Left renal cortex interstitium (tissue), 4 donors: ENCODE results near the gene MAP2K2. TPM values are rescaled to one million over a fixed set of nuclear protein-coding genes. Genes with fewer than 3 reads are reported as not detected.
A peak's percentile ranks its signal among the peaks of the same experiment; 100 is the strongest.

Source experiments
- DNase-seq, 4 donors: peaks; one replicate each; pipeline ENCODE4 v3.0.0-alpha.2; 2013; ENCODE audit warnings: low read depth in 4 of 4, low spot score in 2 of 4, missing footprints in 1 of 4
- polyA plus RNA-seq, 4 donors: library from polyadenylated mRNA; unstranded; fragments of 120-200 nt; gene quantifications; one replicate each; pipeline ENCODE4 v1.2.1, GENCODE V29; 2013; ENCODE audit not compliant: insufficient read length in 4 of 4

MAP2K2 gene
- polyA plus RNA-seq, 4 donors: 81.9 to 151 (median 130) TPM

- no peak for DNase-seq
Observed at GRCh38 chr19:4100647-4101495, 23.1 kb downstream of the MAP2K2 start.

GRCh38 chr19:4099041-4099764, 24.7 kb downstream of the MAP2K2 start:
- no peak for DNase-seq

DNA sequence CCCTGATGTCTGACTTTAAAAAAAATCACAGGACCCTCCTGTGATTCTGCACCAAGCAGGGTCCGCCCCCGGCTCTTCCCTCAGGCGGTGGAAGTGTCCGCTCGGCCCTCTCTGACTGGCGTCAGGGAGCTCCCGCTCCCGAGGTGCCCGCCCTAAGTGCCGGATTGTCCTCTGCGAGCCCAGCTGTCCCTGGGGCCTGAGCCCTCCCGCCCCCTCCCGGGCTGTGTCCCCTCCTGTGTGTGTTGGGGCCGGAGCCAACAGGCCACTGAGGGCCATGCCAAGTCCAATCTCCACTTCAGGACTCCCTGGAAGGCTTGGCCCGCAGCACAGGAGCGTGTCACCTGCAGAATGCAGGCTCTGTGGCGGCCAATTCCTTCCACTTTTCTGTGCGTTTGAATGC, 25.4 kb downstream of the MAP2K2 start:
- DNase-seq: no peak

- DNase-seq: no peak
Observed at GRCh38 chr19:4097501-4097900, 26.4 kb downstream of the MAP2K2 start.

DNA sequence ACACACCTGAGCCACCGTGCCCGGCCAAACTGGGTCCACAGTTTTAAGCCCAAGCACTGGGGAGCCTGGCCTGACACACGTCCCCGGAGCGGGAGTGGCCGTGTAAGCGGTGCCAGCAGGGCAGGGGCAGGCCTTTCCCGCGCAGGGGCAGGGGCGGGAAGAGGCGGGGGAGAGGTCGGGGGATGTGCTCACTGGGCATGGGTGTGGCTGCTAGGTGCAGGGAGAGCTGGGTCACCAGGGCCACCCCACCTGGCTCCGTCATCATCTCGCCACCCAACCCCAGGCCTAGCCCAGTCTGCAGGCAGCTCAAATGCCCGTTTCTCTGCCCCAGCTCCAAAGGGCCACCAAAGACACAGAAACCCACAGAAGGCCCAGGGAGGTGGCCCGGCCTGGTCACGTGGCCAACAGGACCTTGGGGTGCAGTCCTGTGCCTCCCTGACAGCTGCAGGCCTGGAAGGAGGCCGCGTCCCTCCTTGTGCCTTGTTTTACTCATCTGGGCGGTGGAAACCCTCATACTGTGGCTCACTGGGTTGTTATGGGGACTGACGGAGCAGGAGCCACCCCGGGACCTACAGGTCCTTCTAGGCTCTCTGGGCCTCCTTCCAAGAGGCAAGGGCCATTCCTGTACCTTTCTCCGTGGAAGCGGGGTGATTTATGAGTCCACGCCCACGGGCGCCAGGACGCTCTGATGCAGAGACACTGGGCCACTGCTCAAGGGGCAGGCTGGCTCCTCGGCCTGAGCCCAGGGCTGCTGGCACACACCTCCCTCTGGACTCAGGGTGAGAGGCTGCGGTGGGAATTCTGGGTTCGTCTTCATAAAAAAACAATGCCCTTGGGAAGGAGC, 27.7 kb downstream of the MAP2K2 start:
- no peak for DNase-seq

GRCh38 chr19:4095488-4095844, 28.5 kb downstream of the MAP2K2 start:
- DNase-seq: no peak

DNA sequence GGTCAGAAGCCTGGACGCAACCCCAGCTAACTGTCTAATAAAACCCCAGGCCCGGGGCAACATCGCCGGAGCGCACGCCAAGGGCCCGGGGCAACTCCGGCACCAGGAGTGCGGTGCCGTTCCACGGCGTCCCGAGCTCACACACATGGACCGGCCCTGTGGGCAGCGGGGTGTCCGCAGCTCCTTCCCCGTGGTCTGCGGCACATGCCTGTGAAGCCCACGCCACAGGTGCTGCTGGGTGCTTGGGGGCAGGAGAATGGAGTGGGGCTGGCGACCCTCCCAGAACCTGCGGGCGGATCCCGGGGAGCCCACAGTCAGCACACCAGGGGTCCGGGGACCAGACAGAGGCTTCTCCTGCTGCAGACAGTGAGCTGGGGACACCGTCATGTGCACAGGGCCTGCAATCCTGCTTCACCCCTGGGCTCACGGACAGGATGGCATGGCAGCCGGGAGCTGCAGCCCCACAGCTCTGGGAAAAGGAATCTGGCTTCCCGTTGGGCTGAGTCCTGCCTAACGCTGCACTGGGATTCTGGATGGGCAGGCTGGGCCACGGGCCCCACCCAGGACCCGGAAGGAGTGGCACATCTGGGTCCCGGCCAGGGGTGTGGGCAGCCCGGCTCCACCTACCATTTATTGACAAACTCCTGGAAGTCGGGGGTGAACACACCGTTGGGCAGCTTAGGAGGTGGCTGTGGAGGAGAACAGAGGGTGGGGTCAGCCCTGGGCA, 29.0 kb downstream of the MAP2K2 start:
- no peak for DNase-seq

- DNase-seq: no peak
Observed at GRCh38 chr19:4094291-4094690, 29.6 kb downstream of the MAP2K2 start.

DNA sequence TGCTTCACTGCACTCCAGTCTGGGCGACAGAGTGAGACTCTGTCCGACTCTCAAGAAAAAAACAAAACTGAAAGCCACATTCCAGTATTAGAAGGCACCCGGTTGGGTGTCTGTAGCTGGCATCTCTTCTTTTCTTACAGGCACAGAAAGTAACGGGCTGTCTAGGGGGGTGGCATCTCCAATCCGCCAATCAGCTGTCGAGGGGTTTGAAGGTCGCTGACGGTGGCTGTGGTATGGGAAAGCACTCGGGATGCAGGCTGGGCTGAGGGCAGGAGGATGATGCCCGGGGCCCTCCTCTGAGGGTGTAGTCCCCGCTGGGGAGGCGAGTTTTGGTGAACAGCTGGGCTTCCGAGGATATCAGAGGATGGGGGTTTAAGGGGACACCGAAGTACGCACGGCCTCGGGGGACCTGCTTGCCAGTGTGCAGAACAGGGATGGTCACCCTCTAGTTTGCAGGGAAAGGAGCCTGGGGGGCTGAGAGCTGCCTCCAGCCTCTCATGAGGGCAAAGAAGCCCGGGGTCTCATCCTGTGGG, 30.2 kb downstream of the MAP2K2 start:
- no peak for DNase-seq

DNA sequence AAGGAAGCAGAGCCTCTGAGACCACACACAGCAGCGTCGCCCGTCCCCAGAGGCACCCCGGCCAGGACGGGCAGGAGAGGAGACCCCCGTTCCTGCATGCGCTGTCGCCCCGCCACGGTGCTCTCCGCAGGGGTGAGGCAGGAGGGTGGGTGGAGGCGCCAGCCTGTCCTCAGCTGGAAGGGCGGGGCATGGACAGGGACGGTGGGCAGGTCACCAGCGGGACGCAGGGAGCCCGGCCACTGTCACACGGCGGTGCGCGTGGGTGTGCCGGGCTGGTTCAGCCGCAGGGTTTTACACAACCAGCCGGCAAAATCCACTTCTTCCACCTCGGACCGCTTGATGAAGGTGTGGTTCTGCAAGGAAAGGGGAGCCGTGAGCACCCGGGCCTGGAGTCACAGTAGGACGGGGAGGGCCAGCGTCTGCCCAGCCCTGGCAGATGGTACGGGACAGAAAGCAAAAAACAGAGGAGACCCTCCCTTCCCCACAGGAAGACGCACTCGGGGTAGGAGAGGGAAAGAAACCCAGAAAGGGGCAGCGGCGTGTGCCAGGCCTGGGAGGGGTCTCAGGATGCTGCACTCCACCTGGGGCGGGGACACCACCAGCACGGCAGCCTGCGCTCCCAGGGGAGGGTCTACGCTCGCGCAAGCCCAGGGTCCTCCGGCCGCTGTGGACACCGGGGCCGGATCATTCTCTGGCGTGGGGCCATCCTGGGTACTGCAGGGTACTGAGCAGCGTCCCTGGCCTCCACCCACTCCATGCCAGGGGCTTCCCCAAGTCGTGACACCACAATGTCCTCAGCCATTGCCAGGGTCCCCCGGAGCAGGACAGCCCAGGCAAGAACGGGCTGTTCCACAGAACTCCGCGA, 33.3 kb downstream of the MAP2K2 start:
- DNase-seq: no peak

DNA sequence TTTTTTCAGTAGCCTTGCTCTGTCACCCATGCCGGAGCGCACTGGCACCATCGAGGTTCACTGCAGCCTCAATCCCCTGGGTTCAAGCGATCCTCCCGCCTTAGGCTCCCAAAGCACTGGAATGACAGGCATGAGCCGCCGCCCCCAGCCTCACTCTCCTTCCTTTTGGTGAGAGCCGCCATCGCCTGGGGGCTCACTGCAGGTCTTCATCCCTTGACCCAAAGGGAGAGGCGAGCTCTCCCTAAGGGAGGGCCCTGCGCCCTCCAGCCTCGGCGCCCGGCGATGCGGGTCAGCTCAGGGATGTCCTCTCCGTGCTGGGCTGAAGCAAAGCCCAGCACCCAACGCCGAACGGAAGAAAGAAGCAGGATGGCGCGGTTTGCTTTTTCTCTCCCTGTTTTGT, 34.0 kb downstream of the MAP2K2 start:
- no peak for DNase-seq

DNA sequence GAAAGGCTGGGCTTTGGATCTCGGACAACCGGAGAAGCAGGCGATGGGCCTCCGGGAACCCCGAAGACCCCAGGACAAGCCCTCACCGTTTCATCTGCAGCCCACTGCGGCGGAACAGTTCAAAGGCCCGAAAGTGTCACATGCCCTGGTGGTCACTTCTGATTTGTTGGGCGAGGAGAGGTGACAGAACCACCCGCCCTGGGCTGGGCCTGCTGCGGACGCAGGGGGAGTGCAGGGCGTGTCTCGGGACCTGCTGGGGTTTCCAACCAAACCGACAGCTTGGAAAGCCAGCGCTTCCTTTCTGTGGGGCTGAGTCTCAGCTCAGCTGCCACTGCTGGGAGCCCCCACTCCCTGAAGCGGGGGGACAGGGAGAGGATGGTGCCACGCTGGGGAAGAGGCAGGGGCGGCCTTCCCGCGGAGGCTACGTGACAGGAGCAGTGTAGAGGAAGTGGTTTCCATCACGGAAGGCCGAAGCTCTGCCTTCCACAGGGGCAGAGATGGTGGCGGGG, 34.5 kb downstream of the MAP2K2 start:
- no peak for DNase-seq

DNA sequence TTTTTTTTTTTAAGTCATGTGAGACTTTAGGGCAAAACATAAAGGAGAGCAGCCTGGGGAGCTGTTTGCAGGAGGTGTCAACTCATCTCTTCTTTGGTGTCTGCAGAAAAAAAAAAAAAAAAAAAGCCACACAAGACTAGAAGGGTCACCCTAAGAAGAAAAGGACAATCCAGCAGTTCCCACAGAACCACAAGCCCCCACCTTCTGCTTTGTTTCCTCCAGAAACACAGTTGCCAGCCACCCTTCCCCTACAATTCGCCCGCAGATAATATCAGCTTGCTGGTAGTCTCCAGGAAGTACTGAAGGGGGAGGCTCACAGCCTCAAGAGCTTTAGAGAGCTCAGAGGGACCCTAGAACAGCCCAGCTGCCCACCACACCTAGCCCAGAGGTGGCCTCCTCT, 34.9 kb downstream of the MAP2K2 start:
- no peak for DNase-seq

- DNase-seq: no peak
Observed at GRCh38 chr19:4087787-4088679, 35.9 kb downstream of the MAP2K2 start.

GRCh38 chr19:4086411-4086867, 37.5 kb downstream of the MAP2K2 start:
- no peak for DNase-seq

DNA sequence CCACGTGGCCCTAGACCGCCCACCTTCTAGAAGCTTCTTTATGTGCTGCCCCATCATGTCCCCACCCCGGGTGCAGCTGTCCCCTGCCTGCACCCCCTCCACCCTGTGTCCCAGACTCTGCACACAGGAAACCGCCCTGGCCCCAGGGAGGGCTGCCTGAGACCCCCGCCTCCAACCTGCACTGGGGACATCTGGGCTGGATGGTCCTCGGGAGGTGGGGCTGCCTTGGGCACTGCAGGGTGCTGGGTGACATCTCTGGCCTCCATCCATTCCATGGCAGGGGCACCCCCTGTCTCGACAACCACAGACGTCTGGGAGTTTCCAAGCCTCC, 39.4 kb downstream of the MAP2K2 start:
- DNase-seq: no peak

DNA sequence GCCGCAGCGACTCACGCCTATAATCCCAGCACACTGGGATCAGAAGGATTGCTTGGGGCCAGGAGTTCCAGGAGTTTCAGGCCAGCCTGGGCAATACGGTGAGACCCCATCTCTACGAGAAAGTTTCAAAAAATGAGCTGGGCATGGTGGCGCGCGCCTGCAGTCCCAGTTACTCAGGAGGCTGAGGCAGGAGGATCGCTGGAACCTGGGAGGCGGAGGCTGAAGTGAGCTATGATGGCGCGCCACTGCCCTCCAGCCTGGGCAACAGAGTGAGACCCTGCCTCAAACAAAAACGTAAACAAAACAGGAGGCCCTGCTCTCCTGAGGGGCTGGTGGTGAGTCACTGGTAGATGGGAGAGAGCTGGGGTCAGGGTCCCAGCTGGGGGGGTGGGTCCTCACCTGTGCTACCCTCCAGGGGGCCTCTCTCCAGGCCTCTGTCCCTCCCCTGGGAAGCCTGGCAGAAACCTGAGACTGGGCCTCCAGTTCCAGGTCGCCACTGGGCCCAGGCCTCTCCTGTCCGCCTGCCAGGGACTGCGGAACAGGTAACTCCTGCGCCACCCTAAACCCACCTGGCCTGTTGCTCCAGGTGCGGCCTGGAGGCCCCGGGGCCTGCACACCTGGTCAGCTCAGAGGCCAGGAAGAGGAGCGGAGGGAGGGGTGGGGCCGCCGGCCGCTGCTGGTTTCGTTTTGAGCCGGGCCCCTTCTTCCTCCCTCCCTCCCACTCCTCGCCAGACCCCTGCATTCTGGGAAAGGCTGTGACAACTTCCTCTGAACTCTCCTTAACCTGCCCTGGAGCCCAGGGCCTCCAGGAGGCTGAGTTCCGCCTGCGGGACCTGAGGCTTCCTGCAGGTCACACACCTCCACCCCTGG, 40.0 kb downstream of the MAP2K2 start:
- peak in 2 of 4 donors; percentile 67 to 70 for DNase-seq
